Dermis lymphatic vessel endothelial cell (primary cell): Measurements from ENCODE around the gene CCDC157. TPM values are rescaled to one million over a fixed set of nuclear protein-coding genes. Genes with fewer than 3 reads are reported as not detected.

Experiments used
- total RNA-seq: library from RNA; depleted of rRNA; stranded (reverse); fragments of >200 nt; gene quantifications from 2 replicates; pipeline ENCODE4 v1.2.1, GENCODE V29; 2014

The CCDC157 gene
- 1.3 and 1.5 TPM in 2 replicates for total RNA-seq

DNA sequence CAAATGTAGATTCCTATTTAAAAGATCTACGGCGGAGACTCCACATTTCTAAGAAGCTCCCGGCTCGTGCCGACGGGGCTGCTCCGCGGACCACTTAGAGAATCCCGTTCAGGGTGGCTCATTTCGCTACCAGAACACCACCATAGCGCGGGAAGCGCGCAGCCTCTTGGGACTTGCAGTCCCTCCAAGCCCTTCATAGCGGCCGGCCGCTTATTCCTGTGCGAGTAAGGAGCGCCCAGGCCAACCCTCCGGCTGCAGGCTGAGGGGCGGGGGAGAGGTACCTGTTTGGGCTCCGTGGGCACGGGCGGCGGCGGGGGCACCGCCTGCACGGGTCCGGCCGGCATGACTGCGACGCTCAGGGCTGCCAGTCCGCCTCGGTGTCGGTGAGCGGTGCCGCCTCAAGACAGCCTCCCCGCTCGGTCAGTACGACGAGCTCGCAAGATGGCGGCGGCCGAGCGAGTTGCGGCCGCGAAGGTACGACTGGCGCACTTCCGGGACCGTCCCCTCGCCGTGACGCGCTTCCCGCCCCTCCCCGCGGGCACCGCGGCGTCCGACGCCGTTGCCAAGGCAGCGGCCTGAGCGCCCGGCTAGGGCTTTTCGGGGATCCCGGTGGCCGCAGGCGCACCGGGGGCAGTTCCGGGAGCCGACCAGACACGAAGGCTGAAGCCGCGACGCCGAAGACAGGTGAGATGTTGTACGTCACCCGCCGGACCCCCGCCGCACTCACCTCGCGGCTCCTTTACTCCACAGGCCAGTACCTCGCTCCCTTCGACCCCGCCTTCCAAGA is at the start of gene CCDC157, which contains the start of gene SF3A1:
Gene CCDC157 (plus strand): TSS at position 559 of the 787 bp plus-strand sequence. CDS start 8,994 bp downstream, outside the sequence.
Gene SF3A1 (minus strand): TSS at position 446 of the 787 bp plus-strand sequence. CDS start 102 bp downstream, at position 344.

GRCh38 chr22:30326706-30327362 is 30.0 kb upstream of the CCDC157 start, which contains the start of gene TBC1D10A:
TSS of gene TBC1D10A (minus strand) at chr22:30326941. CDS start at chr22:30326881, 60 bp downstream.

DNA sequence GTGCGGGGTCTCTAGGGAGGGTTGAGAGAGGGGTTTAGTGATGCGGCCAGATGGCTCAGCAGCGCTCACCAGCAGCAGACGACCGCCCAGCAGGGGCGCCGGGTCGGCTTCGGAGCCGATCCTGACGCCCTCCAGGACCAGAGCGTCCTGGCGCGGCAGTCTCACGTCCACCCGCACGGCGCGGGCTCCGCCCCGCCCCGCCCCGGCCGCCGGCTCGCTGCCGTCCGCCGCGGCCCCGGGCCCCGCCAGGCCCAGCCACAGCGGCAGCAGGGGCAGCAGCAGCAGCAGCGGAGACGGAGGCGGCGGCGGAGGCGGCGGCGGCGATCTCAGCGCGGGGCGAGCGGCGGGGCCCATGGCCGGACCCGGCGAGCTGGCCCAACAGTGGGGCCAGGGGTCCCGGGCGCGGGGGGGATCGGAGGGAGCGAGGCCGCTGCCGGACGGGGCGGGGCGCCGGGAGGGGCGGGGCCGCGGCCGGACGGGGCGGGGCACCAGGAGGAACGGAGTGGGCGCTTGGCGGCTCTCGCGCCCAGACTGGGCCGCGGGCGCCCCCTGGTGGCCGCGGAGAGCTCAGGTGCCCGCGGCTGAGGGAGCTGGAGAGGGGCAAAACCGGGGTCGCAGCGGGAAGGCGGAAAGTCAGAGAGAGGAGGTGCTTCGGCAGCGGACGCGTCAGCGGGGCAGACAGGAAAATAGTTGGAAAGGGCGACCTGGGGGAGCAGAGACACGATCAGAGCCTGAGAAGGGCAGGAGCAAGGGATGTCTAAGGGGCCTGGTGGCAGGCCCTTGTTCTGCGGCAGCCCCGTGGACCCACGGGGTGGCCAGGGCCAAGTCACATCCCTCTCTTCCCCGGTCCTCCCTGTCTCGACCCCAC is 30.4 kb downstream of the CCDC157 start, which contains the start of gene RNF215:
Gene RNF215 (minus strand): TSS at position 452 of the 868 bp plus-strand sequence. CDS start 98 bp downstream, at position 354.

DNA sequence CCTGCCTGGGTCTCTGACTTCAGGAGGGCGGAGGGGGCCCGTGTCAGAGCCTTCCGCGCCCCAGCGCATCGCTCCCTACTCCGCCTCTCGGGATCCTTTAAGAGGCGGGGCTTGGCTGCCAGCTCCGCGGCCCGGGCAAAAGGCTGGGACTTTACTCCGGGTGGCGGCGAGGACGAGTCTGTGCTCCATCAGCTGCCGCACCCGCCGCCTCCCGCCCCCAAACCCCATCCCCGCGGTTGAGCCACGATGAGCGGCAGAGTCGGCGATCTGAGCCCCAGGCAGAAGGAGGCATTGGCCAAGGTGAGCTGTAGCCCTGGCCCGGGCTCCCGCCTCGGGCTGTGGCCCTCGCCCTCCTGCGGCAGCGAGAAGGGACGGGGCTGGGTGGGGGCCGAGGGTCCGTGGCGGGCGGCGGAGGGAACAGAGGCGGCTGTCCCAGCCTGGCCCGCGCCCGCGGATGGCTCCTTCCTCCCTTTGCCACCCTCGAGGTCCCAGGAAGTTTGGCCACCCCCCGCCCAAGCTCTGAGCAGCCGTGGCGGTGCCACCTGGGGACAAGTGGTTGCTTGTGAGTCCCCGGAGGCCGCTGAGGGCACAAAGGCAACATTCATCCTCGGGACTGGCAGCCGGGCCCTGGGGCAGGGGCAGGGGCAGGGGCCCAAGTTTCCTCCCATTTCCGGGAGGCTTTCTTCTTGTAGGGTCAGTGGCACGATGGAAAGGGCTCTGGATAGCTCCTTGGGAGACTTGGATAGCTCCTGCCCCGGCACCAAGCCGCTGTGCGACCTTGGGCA is 40.3 kb downstream of the CCDC157 start, which contains the start of gene SEC14L2:
Gene SEC14L2 (plus strand): TSS at position 148 of the 785 bp plus-strand sequence. CDS start 99 bp downstream, at position 247.

GRCh38 chr22:30425616-30426387 is 69.0 kb downstream of the CCDC157 start, which contains the start of gene MTFP1:
TSS of gene MTFP1 (plus strand) at chr22:30425768. CDS start at chr22:30425880, 112 bp downstream.

Other genes with a start within 250 kb of the CCDC157 start
- gene LIF, start 110.2 kb upstream of the CCDC157 start, total RNA-seq = 0.11 and 0.34 TPM in 2 replicates
- not detected in 2 replicates for gene OSM, start 90.2 kb upstream of the CCDC157 start, total RNA-seq
- gene CASTOR1, start 67.5 kb upstream of the CCDC157 start, total RNA-seq = 7.5 and 8.1 TPM in 2 replicates
- 8.1 TPM in 2 replicates for gene TBC1D10A, start 30.1 kb upstream of the CCDC157 start, total RNA-seq
- 15.8 and 19.6 TPM in 2 replicates for gene SF3A1, start 113 bp upstream of the CCDC157 start, total RNA-seq
- gene RNF215, start 30.4 kb downstream of the CCDC157 start, total RNA-seq = 17.5 and 21.7 TPM in 2 replicates
- 16.1 and 16.6 TPM in 2 replicates for gene SEC14L2, start 40.0 kb downstream of the CCDC157 start, total RNA-seq
- 16.6 and 17.4 TPM in 2 replicates for gene MTFP1, start 68.8 kb downstream of the CCDC157 start, total RNA-seq
- gene SEC14L3, start 115.0 kb downstream of the CCDC157 start, total RNA-seq = not detected in 2 replicates
- gene SEC14L4, start 148.7 kb downstream of the CCDC157 start, total RNA-seq = 0.17 TPM in 1 of 2 replicates, not detected in the other
- gene SEC14L6, start 189.7 kb downstream of the CCDC157 start, total RNA-seq = under 0.01 TPM in 1 of 2 replicates, not detected in the other
- gene GAL3ST1, start 217.7 kb downstream of the CCDC157 start, total RNA-seq = under 0.01 TPM in 1 of 2 replicates, not detected in the other
- gene PES1, start 234.9 kb downstream of the CCDC157 start, total RNA-seq = 51.3 and 75.8 TPM in 2 replicates